Gastroesophageal sphincter (tissue), 4 donors: Measurements from ENCODE around the gene COQ8B. TPM values are rescaled to one million over a fixed set of nuclear protein-coding genes. Genes with fewer than 3 reads are reported as not detected.
A peak's percentile ranks its signal among the peaks of the same experiment; 100 is the strongest.

Experiments used
- ATAC-seq: fragments of 150-250 bp; one replicate; pipeline ENCODE4 v1.9.1; 2016; ENCODE audit warnings: mild to moderate bottlenecking, moderate library complexity
- H3K27ac ChIP-seq, 4 donors: fragments of 200-600 bp; sonication (generic) in 3 of 4; 1 replicate in 3 of 4; 2 replicates in 1 of 4; pipeline ENCODE4 v1.5.1; 2016 to 2019
- H3K27me3 ChIP-seq: fragments of 200-600 bp; sonication (generic); one replicate; pipeline ENCODE4 v1.5.1; 2019
- H3K36me3 ChIP-seq, 2 donors: fragments of 200-600 bp; sonication (generic); one replicate each; pipeline ENCODE4 v1.5.1; 2019; ENCODE audit warnings: control low read depth in 1 of 2
- H3K4me1 ChIP-seq, 3 donors: fragments of 200-600 bp; sonication (generic); 1 replicate in 2 of 3; 2 replicates in 1 of 3; pipeline ENCODE4 v1.5.1; 2016 to 2019; ENCODE audit warnings: control low read depth in 2 of 3
- H3K4me3 ChIP-seq, 2 donors: fragments of 200-600 bp; sonication (generic); one replicate each; pipeline ENCODE4 v1.5.1; 2019; ENCODE audit warnings: mild to moderate bottlenecking in 1 of 2, moderate library complexity in 1 of 2
- H3K9me3 ChIP-seq, 3 donors: fragments of 200-600 bp; sonication (generic); one replicate each; pipeline ENCODE4 v1.5.1; 2017 to 2019; ENCODE audit warnings: control low read depth in 2 of 3
- CTCF ChIP-seq, 4 experiments: fragments of 200-600 bp in 2 of 4; fragments of 450-650 bp in 2 of 4; sonication (generic) in 1 of 4; IDR thresholded peaks; one replicate each; pipeline ENCODE4 v1.5.1; 2017 to 2019; ENCODE audit warnings: antibody characterized with exemption in 4 of 4, mild to moderate bottlenecking in 2 of 4, moderate library complexity in 2 of 4
- EP300 ChIP-seq: sonication (generic); formaldehyde crosslinking; IDR thresholded peaks from one replicate; pipeline ENCODE4 v1.6.1; 2017; ENCODE audit warnings: antibody characterized with exemption, mild to moderate bottlenecking
- POLR2A ChIP-seq, 2 donors: fragments of 450-650 bp; IDR thresholded peaks; one replicate each; pipeline ENCODE4 v1.6.1; 2017; ENCODE audit warnings: antibody characterized with exemption in 2 of 2, mild to moderate bottlenecking in 2 of 2, moderate library complexity in 1 of 2
- POLR2AphosphoS5 ChIP-seq: sonication (generic); formaldehyde crosslinking; IDR thresholded peaks from one replicate; pipeline ENCODE4 v1.6.1; 2017; ENCODE audit warnings: antibody characterized with exemption
- WGBS, 2 donors: methylation state at CpG; one replicate each; pipeline ENCODE4 v1.1.5; 2018; ENCODE audit warnings: low coverage in 1 of 2; 5-methylcytosine and 5-hydroxymethylcytosine counted together
- total RNA-seq, 4 donors: library from RNA; depleted of rRNA; stranded (reverse); fragments of >200 nt; gene quantifications; one replicate each; pipeline ENCODE4 v1.1.0, GENCODE V29; 2016

COQ8B gene
- total RNA-seq, 4 donors from 2014 or later = 27.3 to 50.5 (median 44.7) TPM

- Histone ChIP-seq H3K27ac (peak overlapping the region in 3 of 4 donors; percentile 88 to 95 (median 94)), H3K4me3 (peak overlapping the region; percentile 67 to 94), H3K27me3 (no peaks in the 10 kb centered on the region), H3K36me3 (peaks cover 0 to 53% of the 10 kb centered on the region in 2 donors), H3K9me3 (no peaks in the 10 kb centered on the region), H3K4me1 (peaks cover 0 to 51% (median 17%) of the 10 kb centered on the region in 3 donors)
- no peak for ATAC-seq
- 29 to 80% methylated on average over 1 of the region's 4 CpGs for WGBS, 2 donors
- TF ChIP-seq POLR2A (IDR thresholded peaks at IDR 0.05) = no peak
- TF ChIP-seq POLR2AphosphoS5 = no peak
- no peak for TF ChIP-seq EP300
- TF ChIP-seq CTCF (IDR thresholded peaks at IDR 0.05) = no peak
Observed at GRCh38 chr19:40688987-40689338, 27.7 kb downstream of the COQ8B start.

DNA sequence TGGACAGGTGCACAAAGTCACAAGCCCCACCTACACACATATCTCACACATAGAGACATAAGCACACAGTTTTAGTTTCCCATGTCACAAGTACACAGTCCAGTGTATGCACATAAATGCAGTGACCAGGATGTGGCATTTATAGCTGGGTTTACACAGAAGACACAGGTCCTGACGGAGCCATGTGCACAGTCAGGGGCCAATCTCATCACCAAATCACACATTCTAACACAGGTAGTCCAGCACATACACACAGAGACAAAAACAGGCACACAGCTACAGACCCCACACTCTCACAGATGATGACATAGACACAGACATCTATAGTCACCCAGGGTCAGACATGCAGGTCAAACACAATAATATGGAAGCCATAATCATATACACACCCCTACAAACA, 28.4 kb downstream of the COQ8B start:
- H3K27ac ChIP-seq = peak overlapping the region in 3 of 4 donors; percentile 88 to 95 (median 94)
- 67% methylated on average over 1 of the region's 1 CpG; no CpG with 5 or more reads in 1 of the 2 donors for WGBS, 2 donors
- no peak for ATAC-seq
- peaks cover 0 to 53% of the 10 kb centered on the region in 2 donors for H3K36me3 ChIP-seq
- peaks cover 0 to 51% (median 17%) of the 10 kb centered on the region in 3 donors for H3K4me1 ChIP-seq
- peak overlapping the region in 1 of 2 donors; percentile 94 for H3K4me3 ChIP-seq
- TF ChIP-seq EP300 (no peak), POLR2A (IDR thresholded peaks at IDR 0.05) (no peak), POLR2AphosphoS5 (no peak), CTCF (IDR thresholded peaks at IDR 0.05) (no peak)
- no peaks in the 10 kb centered on the region for H3K27me3 ChIP-seq
- H3K9me3 ChIP-seq = no peaks in the 10 kb centered on the region

- ATAC-seq = peak; percentile 52
- H3K9me3 ChIP-seq = no peaks in the 10 kb centered on the region
- 18 to 60% methylated on average over 3 to 4 of the region's 12 CpGs for WGBS, 2 donors
- H3K4me3 ChIP-seq = peak overlapping the region in 1 of 2 donors; percentile 94
- TF ChIP-seq POLR2AphosphoS5 (peak; percentile 42), CTCF (IDR thresholded peaks at IDR 0.05) (no peak), POLR2A (IDR thresholded peaks at IDR 0.05) (no peak), EP300 (no peak)
- peaks cover 0 to 51% (median 17%) of the 10 kb centered on the region in 3 donors for H3K4me1 ChIP-seq
- H3K27me3 ChIP-seq = no peaks in the 10 kb centered on the region
- peaks cover 0 to 53% of the 10 kb centered on the region in 2 donors for H3K36me3 ChIP-seq
- H3K27ac ChIP-seq = peak overlapping the region in 3 of 4 donors; percentile 88 to 95 (median 94)
Observed at GRCh38 chr19:40687525-40688016, 29.1 kb downstream of the COQ8B start.

DNA sequence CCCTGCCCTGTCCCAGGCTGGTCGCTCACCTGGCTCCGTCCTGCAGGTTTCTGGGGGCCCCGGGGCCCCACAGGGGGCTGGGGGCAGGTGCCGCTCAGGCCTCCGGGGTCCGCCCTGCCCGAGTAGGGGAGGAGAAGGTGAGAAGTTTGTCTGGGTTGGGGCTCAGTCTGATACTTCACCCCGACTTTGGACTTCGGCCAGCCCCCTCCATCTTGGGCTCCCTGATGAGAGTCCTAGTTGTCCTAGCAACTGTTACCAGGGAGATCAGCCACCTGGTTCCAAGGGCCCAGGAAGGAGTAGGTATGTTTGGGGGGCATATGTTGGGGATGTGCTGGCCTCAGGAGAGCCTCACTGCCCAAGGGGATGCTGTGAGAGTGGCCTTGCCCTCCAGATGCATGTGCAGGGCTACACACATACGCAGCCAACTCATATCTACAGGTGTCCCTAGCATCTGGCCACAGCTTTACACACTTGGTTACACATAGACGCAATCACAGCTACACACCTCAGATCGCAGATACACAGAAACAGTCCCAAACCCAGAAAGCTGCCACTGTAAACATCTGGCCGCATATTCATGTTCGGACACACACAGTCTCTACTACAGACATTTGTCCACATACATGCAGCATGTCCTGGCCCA, 29.7 kb downstream of the COQ8B start:
- Histone ChIP-seq H3K36me3 (peaks cover 0 to 54% of the 10 kb centered on the region in 2 donors), H3K27ac (peak overlapping the region in 3 of 4 donors; percentile 88 to 95 (median 94)), H3K9me3 (no peaks in the 10 kb centered on the region), H3K27me3 (no peaks in the 10 kb centered on the region), H3K4me1 (peaks cover 0 to 49% (median 17%) of the 10 kb centered on the region in 3 donors), H3K4me3 (no peak overlapping the region)
- no peak for ATAC-seq
- no peak for TF ChIP-seq POLR2AphosphoS5
- no peak for TF ChIP-seq CTCF (IDR thresholded peaks at IDR 0.05)
- no peak for TF ChIP-seq POLR2A (IDR thresholded peaks at IDR 0.05)
- no peak for TF ChIP-seq EP300
- 51 to 80% methylated on average over 3 to 4 of the region's 14 CpGs for WGBS, 2 donors

- Histone ChIP-seq H3K4me1 (peaks cover 0 to 36% (median 8%) of the 10 kb centered on the region in 3 donors), H3K27me3 (no peaks in the 10 kb centered on the region), H3K36me3 (peaks cover 0 to 66% of the 10 kb centered on the region in 2 donors), H3K27ac (no peak overlapping the region), H3K9me3 (no peaks in the 10 kb centered on the region), H3K4me3 (no peak overlapping the region)
- no peak for TF ChIP-seq EP300
- no peak for TF ChIP-seq CTCF (IDR thresholded peaks at IDR 0.05)
- TF ChIP-seq POLR2A (IDR thresholded peaks at IDR 0.05) = no peak
- no peak for TF ChIP-seq POLR2AphosphoS5
- WGBS, 2 donors = 57 to 68% methylated on average over 4 of the region's 6 CpGs
- no peak for ATAC-seq
Observed at GRCh38 chr19:40685563-40685962, 31.1 kb downstream of the COQ8B start.
